Keratinocyte (primary cell): ENCODE data around the gene CDKN2B. TPM values are rescaled to one million over a fixed set of nuclear protein-coding genes. Genes with fewer than 3 reads are reported as not detected.
A peak's percentile ranks its signal among the peaks of the same experiment; 100 is the strongest.

Experiments
- DNase-seq: peaks from one replicate; pipeline ENCODE4 v3.0.0-alpha.2; 2011; ENCODE audit warnings: low read depth, missing footprints, low spot score
- FAIRE-seq: peaks from 2 replicates; lab custom pipeline; 2011; peaks lifted over from hg19 to GRCh38; lab: Jason Lieb, UNC
- H2AFZ ChIP-seq: 2 replicates; pipeline ENCODE4 v1.6.0; 2012; ENCODE audit warnings: low read length, control low read depth, inconsistent platforms; ENCODE audit not compliant: control insufficient read depth
- H3K27ac ChIP-seq: 2 replicates; pipeline ENCODE4 v1.5.1; 2011; ENCODE audit warnings: low read length; ENCODE audit not compliant: control insufficient read depth, insufficient read depth
- H3K27me3 ChIP-seq: 3 replicates; pipeline ENCODE4 v1.6.0; 2011; ENCODE audit warnings: low read length; ENCODE audit not compliant: control insufficient read depth, insufficient read depth; ENCODE audit errors: extremely low read depth
- H3K36me3 ChIP-seq, 2 experiments: 2 replicates in 1 of 2; 3 replicates in 1 of 2; pipeline ENCODE4 v1.5.1; 2011; ENCODE audit warnings: low read length in 2 of 2, mild to moderate bottlenecking in 1 of 2; ENCODE audit not compliant: control insufficient read depth in 2 of 2, insufficient read depth in 2 of 2; ENCODE audit errors: extremely low read depth in 1 of 2
- H3K4me1 ChIP-seq: 3 replicates; pipeline ENCODE4 v1.5.1; 2011; ENCODE audit warnings: low read length; ENCODE audit not compliant: control insufficient read depth, insufficient read depth; ENCODE audit errors: extremely low read depth
- H3K4me2 ChIP-seq: 3 replicates; pipeline ENCODE4 v1.6.0; 2011; ENCODE audit warnings: low read depth, low read length; ENCODE audit not compliant: control insufficient read depth, insufficient read depth; ENCODE audit errors: extremely low read depth
- H3K4me3 ChIP-seq, 3 experiments: fragments of 200-600 bp in 1 of 3; sonication (generic) in 1 of 3; 2 replicates in 2 of 3; 3 replicates in 1 of 3; pipeline ENCODE4 v1.5.1; 2011 to 2016; ENCODE audit warnings: low read length in 3 of 3, mild to moderate bottlenecking in 3 of 3, control low read depth in 2 of 3, inconsistent platforms in 1 of 3, low read depth in 1 of 3, mixed read lengths in 1 of 3, mixed run types in 1 of 3, moderate library complexity in 1 of 3; ENCODE audit not compliant: control insufficient read depth in 2 of 3, insufficient read depth in 2 of 3; ENCODE audit errors: extremely low read depth in 1 of 3
- H3K79me2 ChIP-seq: 2 replicates; pipeline ENCODE4 v1.6.0; 2012; ENCODE audit warnings: low read length; ENCODE audit not compliant: control insufficient read depth, insufficient read depth
- H3K9ac ChIP-seq: 3 replicates; pipeline ENCODE4 v1.6.0; 2011; ENCODE audit warnings: low read length; ENCODE audit not compliant: control insufficient read depth, insufficient read depth; ENCODE audit errors: extremely low read depth
- H3K9me1 ChIP-seq: 3 replicates; pipeline ENCODE4 v1.6.0; 2011; ENCODE audit warnings: low read length; ENCODE audit not compliant: control insufficient read depth, insufficient read depth; ENCODE audit errors: extremely low read depth
- H3K9me3 ChIP-seq: 2 replicates; pipeline ENCODE4 v1.5.1; 2012; ENCODE audit warnings: low read depth, low read length; ENCODE audit not compliant: control insufficient read depth
- H4K20me1 ChIP-seq: 3 replicates; pipeline ENCODE4 v1.6.0; 2011; ENCODE audit warnings: low read length; ENCODE audit not compliant: control insufficient read depth, insufficient read depth; ENCODE audit errors: extremely low read depth
- EZH2 ChIP-seq: IDR thresholded peaks from one replicate; pipeline ENCODE4 v1.6.1; 2012; ENCODE audit warnings: inconsistent platforms, mild to moderate bottlenecking, low read length, moderate library complexity
- dilution Hi-C: fragments of 300-500 bp; cut with MboI; formaldehyde crosslinking; loops from one replicate; pipeline ENCODE4 v1.7.0; 2020; ENCODE audit warnings: low sequenced_read_pairs; ENCODE audit not compliant: extremely low pct_ligation_motif_present
- polyA plus RNA-seq, 5 experiments: library from polyadenylated mRNA; depleted of rRNA in 3 of 5; stranded (reverse) in 3 of 5; stranded (forward) in 1 of 5; unstranded in 1 of 5; fragments of >200 nt; gene quantifications; 1 replicate in 1 of 5; 2 replicates in 3 of 5; 3 replicates in 1 of 5; pipeline versions ENCODE4 v1.2.1 to v1.2.3, GENCODE V29; 2011 to 2012; ENCODE audit warnings: missing spikeins in 2 of 5, low read depth in 1 of 5, low replicate concordance in 1 of 5
- TF ChIP-seq, protein P1 (sequence below), 3 experiments: IDR thresholded peaks in 1 of 3; conservative IDR thresholded peaks in 1 of 3; optimal IDR thresholded peaks in 1 of 3; 2 replicates in 2 of 3; 3 replicates in 1 of 3; pipeline versions ENCODE3 to v1.5.1; 2011; ENCODE audit warnings: low read length in 3 of 3, mild to moderate bottlenecking in 3 of 3, moderate library complexity in 2 of 3, control low read depth in 1 of 3, inconsistent platforms in 1 of 3; ENCODE audit not compliant: insufficient read depth in 2 of 3; ENCODE audit errors: extremely low read depth in 1 of 3

Gene CDKN2B
- polyA plus RNA-seq, 1 donor (not counting 4 experiments of a cell fraction or from before 2014, with no cell fraction given), result 19.9 TPM

GRCh38 chr9:22045423-22045822, 36.3 kb upstream of the CDKN2B start:
- H3K4me2 ChIP-seq, result no peak overlapping the region
- H3K4me1 ChIP-seq, result peaks cover 41% of the 10 kb centered on the region

GRCh38 chr9:22044583-22044982, 35.5 kb upstream of the CDKN2B start:
- H3K27me3 ChIP-seq, result no peaks in the 10 kb centered on the region
- H3K27ac ChIP-seq, result no peak overlapping the region
- no peak overlapping the region for H3K9ac ChIP-seq
- no peaks in the 10 kb centered on the region for H3K9me3 ChIP-seq
- TF ChIP-seq EZH2, result no peak
- TF ChIP-seq, protein P1, sequence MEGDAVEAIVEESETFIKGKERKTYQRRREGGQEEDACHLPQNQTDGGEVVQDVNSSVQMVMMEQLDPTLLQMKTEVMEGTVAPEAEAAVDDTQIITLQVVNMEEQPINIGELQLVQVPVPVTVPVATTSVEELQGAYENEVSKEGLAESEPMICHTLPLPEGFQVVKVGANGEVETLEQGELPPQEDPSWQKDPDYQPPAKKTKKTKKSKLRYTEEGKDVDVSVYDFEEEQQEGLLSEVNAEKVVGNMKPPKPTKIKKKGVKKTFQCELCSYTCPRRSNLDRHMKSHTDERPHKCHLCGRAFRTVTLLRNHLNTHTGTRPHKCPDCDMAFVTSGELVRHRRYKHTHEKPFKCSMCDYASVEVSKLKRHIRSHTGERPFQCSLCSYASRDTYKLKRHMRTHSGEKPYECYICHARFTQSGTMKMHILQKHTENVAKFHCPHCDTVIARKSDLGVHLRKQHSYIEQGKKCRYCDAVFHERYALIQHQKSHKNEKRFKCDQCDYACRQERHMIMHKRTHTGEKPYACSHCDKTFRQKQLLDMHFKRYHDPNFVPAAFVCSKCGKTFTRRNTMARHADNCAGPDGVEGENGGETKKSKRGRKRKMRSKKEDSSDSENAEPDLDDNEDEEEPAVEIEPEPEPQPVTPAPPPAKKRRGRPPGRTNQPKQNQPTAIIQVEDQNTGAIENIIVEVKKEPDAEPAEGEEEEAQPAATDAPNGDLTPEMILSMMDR (optimal IDR thresholded peaks at IDR 0.05 in 1 of 3, IDR thresholded peaks at IDR 0.05 in 1 of 3, conservative IDR thresholded peaks at IDR 0.05 in 1 of 3; ENCODE audit: extremely low read depth in 1 of 3, insufficient read depth in 2 of 3, low read length in 3 of 3), result no peak
- dilution Hi-C loops, result loop anchor here (25.0 kb wide), 1 partner anchor 193 kb away; no protein-coding TSS in a partner anchor
- H3K4me2 ChIP-seq, result no peak overlapping the region
- no peaks in the 10 kb centered on the region for H4K20me1 ChIP-seq
- FAIRE-seq, result peak; percentile 74
- H3K4me3 ChIP-seq, result no peak overlapping the region
- no peaks in the 10 kb centered on the region for H3K36me3 ChIP-seq
- peaks cover 43% of the 10 kb centered on the region for H3K4me1 ChIP-seq
- no peaks in the 10 kb centered on the region for H3K79me2 ChIP-seq
- H3K9me1 ChIP-seq, result no peaks in the 10 kb centered on the region
- no peak overlapping the region for H2AFZ ChIP-seq
- DNase-seq, result no peak

More at GRCh38 chr9:22045423-22045822, 36.3 kb upstream of the CDKN2B start:
- dilution Hi-C loops, result loop anchor here (25.0 kb wide), 1 partner anchor 192 kb away; no protein-coding TSS in a partner anchor
- Histone ChIP-seq H3K4me3 (no peak overlapping the region), H3K36me3 (no peaks in the 10 kb centered on the region), H3K27me3 (no peaks in the 10 kb centered on the region), H3K9me3 (no peaks in the 10 kb centered on the region), H2AFZ (no peak overlapping the region), H4K20me1 (no peaks in the 10 kb centered on the region), H3K27ac (no peak overlapping the region), H3K79me2 (no peaks in the 10 kb centered on the region), H3K9ac (no peak overlapping the region), H3K9me1 (no peaks in the 10 kb centered on the region)
- DNase-seq (no peak), FAIRE-seq (no peak)
- TF ChIP-seq, protein P1 (optimal IDR thresholded peaks at IDR 0.05 in 1 of 3, IDR thresholded peaks at IDR 0.05 in 1 of 3, conservative IDR thresholded peaks at IDR 0.05 in 1 of 3; ENCODE audit: extremely low read depth in 1 of 3, insufficient read depth in 2 of 3, low read length in 3 of 3), result no peak
- TF ChIP-seq EZH2, result no peak
